ENCODE measurements around the gene TCTN1. TPM values are rescaled to one million over a fixed set of nuclear protein-coding genes. Genes with fewer than 3 reads are reported as not detected.

Gene TCTN1
- total and polyA plus RNA-seq, 2 of the 13 experiments (the other 11 are each of a cell fraction or from before 2014, with no cell fraction given) = 13.6 to 16.0 TPM

DNA sequence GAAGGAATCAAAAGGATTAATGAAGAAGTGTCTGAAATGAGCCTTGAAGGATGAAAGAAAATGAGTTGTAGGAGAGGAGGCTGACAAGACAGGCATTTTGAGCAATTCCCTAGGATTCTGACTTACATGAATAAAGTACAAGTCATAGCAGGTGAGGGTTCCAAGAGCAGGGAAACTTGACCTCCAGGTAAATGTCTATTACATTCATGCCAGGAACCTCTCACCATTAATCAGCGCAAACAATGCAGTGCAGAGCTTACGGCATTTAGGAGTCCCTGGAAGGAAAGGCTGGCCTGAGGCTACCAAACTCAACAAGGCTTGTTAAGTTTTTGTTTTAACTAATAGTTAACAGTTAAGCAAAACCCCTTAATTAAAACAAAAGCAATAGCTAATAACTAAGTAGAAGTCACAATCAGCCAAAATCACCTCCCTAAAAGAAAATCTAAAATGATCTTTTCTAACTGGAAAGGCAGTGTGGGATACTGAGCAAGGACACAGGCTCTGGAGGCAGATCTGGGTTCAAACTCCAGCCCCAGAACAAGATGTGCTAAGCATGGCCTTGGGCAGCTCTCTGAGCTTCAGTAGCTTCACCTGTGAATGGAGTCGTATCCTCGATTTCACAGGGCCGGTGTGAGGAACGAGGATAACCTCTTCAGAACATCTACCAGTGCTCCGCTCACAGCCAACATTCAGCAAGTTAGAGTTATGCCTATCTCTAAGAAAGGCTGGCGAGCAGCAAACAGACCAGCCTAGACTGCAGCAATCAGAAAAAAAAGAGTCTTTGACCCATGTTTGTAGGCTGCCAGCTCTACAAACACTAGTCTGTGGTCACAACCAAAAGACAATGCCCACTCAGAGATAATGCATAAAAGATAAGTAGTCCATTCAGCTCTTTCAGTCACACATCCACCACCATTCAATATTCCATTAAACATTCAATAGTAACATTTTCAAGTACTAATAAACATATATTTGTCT is 47.7 kb upstream of the TCTN1 start (continued):
- TF ChIP-seq, protein P1, sequence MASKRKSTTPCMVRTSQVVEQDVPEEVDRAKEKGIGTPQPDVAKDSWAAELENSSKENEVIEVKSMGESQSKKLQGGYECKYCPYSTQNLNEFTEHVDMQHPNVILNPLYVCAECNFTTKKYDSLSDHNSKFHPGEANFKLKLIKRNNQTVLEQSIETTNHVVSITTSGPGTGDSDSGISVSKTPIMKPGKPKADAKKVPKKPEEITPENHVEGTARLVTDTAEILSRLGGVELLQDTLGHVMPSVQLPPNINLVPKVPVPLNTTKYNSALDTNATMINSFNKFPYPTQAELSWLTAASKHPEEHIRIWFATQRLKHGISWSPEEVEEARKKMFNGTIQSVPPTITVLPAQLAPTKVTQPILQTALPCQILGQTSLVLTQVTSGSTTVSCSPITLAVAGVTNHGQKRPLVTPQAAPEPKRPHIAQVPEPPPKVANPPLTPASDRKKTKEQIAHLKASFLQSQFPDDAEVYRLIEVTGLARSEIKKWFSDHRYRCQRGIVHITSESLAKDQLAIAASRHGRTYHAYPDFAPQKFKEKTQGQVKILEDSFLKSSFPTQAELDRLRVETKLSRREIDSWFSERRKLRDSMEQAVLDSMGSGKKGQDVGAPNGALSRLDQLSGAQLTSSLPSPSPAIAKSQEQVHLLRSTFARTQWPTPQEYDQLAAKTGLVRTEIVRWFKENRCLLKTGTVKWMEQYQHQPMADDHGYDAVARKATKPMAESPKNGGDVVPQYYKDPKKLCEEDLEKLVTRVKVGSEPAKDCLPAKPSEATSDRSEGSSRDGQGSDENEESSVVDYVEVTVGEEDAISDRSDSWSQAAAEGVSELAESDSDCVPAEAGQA (IDR thresholded peaks at IDR 0.05; ENCODE audit: low read depth) = no peak
- TF ChIP-seq, protein P1 (CRISPR knock-in tag; IDR thresholded peaks at IDR 0.05; ENCODE audit: borderline replicate concordance) = no peak
- TF ChIP-seq AGO2 (optimal IDR thresholded peaks at IDR 0.05; ENCODE audit: low read depth, low read length) (no peak), SATB2 (CRISPR knock-in tag; IDR thresholded peaks at IDR 0.05) (no peak), POGZ (CRISPR knock-in tag; IDR thresholded peaks at IDR 0.05) (peak; percentile 48; the same call in 1 of the 2 replicates), ZMAT3 (CRISPR knock-in tag; conservative IDR thresholded peaks at IDR 0.05) (no peak), SNRNP70 (IDR thresholded peaks at IDR 0.05; ENCODE audit: low read depth, low read length) (no peak), ZNF674 (CRISPR knock-in tag; IDR thresholded peaks at IDR 0.05; ENCODE audit: low read depth) (no peak), SKI (IDR thresholded peaks at IDR 0.05; ENCODE audit: partially characterized antibody) (peak; percentile 20), STAG1 (CRISPR knock-in tag; IDR thresholded peaks at IDR 0.05) (no peak), YY1 (IDR thresholded peaks at IDR 0.05; ENCODE audit: insufficient read depth, insufficient replicate concordance, low read depth, low read length) (no peak), FOXJ3 (CRISPR knock-in tag; IDR thresholded peaks at IDR 0.05; ENCODE audit: borderline replicate concordance) (no peak), CEBPG (CRISPR knock-in tag; IDR thresholded peaks at IDR 0.05) (no peak), ZFX (CRISPR knock-in tag; IDR thresholded peaks at IDR 0.05; ENCODE audit: low read depth) (no peak), ZNF383 (CRISPR knock-in tag; IDR thresholded peaks at IDR 0.05; ENCODE audit: borderline replicate concordance) (no peak), TOPORS (CRISPR knock-in tag; IDR thresholded peaks at IDR 0.05) (0 out of 2 replicates have a peak, but pooled peaks have one; percentile 34), PTBP1 (IDR thresholded peaks at IDR 0.05; ENCODE audit: low read depth, low read length, poor library complexity, severe bottlenecking) (no peak), ISL2 (CRISPR knock-in tag; IDR thresholded peaks at IDR 0.05) (no peak), EED (CRISPR knock-in tag; IDR thresholded peaks at IDR 0.05) (no peak)
- TF ChIP-seq, protein P2, sequence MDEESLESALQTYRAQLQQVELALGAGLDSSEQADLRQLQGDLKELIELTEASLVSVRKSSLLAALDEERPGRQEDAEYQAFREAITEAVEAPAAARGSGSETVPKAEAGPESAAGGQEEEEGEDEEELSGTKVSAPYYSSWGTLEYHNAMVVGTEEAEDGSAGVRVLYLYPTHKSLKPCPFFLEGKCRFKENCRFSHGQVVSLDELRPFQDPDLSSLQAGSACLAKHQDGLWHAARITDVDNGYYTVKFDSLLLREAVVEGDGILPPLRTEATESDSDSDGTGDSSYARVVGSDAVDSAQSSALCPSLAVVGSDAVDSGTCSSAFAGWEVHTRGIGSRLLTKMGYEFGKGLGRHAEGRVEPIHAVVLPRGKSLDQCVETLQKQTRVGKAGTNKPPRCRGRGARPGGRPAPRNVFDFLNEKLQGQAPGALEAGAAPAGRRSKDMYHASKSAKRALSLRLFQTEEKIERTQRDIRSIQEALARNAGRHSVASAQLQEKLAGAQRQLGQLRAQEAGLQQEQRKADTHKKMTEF (CRISPR knock-in tag; IDR thresholded peaks at IDR 0.05) = 0 out of 2 replicates have a peak, but pooled peaks have one; percentile 24
- TF ChIP-seq, protein P3, sequence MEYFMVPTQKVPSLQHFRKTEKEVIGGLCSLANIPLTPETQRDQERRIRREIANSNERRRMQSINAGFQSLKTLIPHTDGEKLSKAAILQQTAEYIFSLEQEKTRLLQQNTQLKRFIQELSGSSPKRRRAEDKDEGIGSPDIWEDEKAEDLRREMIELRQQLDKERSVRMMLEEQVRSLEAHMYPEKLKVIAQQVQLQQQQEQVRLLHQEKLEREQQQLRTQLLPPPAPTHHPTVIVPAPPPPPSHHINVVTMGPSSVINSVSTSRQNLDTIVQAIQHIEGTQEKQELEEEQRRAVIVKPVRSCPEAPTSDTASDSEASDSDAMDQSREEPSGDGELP (IDR thresholded peaks at IDR 0.05; ENCODE audit: borderline replicate concordance, low read depth) = no peak
